ENCODE results near the gene SERPINA4.
A peak's percentile ranks its signal among the peaks of the same experiment; 100 is the strongest.

Gene SERPINA4

DNA sequence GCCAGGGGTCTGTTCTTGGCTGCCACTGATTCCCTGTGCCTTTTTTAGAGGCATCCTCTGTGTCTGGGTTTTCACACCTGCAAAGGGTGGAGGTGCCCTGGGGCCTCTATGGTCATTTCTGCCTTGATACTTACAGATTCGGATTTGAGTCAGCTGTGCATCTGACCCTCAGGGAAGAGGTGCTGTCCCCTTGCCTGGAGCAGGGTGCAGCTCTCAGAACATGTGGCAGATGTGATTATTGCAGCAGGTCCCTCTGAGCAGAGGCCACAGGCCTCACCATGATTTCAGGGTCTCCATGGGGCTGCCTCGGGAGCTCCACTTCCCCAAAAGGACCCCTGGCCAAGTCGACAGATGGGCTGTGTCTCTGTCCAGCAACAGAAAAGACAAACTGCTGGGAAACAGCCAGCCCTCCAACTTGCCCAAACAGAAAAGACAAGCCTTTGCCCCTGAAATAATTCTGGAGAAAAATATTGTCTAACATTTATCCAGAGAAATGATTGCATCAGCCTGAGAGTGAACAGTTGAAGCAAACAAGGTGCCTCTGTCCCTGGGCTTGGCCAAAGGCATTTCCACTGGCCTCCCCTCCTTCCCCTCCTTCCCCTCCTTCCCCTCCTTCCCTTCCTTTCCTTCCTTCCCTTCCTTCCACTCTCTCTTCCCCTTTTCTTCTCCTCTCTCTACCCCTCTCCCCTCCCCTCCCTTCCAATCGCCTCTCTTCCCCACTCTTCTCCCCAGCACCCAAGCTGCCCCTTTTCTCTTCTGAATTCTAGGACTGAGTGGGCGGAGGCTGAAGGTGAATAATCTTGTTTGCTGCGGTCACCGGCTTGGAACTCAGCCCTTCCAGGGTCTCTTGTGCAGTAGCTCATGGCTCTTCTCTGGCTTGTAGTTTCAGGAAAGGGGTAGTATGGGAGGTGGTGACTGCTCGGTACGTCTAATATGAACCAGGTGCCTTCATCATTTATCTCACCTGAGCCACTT lies 51.6 kb downstream of the SERPINA4 start:
- Histone ChIP-seq H3K27me3 (ENCODE audit: control insufficient read depth in 1 of 2, insufficient read depth in 2 of 2, low read length in 2 of 2) (no peaks in the 10 kb centered on the region), H3K36me3 (ENCODE audit: insufficient read depth, low read length) (peaks cover 3% of the 10 kb centered on the region), H3K9me3 (ENCODE audit: low read length) (no peaks in the 10 kb centered on the region), H3K27ac (ENCODE audit: low read depth, low read length) (peak overlapping the region; percentile 42), H3K4me3 (ENCODE audit: low read depth in 1 of 2, low read length in 2 of 2) (no peak overlapping the region), H3K4me1 (ENCODE audit: insufficient read depth, low read length) (peaks cover 6% of the 10 kb centered on the region), H3K9ac (ENCODE audit: low read length) (no peak overlapping the region)

GRCh38 chr14:94613720-94614644 lies 52.7 kb downstream of the SERPINA4 start:
- Histone ChIP-seq H3K27me3 (ENCODE audit: control insufficient read depth in 1 of 2, insufficient read depth in 2 of 2, low read length in 2 of 2) (no peaks in the 10 kb centered on the region), H3K36me3 (ENCODE audit: insufficient read depth, low read length) (peaks cover 3% of the 10 kb centered on the region), H3K9ac (ENCODE audit: low read length) (no peak overlapping the region), H3K9me3 (ENCODE audit: low read length) (peaks cover 6% of the 10 kb centered on the region), H3K4me3 (ENCODE audit: low read depth in 1 of 2, low read length in 2 of 2) (no peak overlapping the region), H3K4me1 (ENCODE audit: insufficient read depth, low read length) (peaks cover 6% of the 10 kb centered on the region), H3K27ac (ENCODE audit: low read depth, low read length) (no peak overlapping the region)

GRCh38 chr14:94614802-94615201 lies 53.6 kb downstream of the SERPINA4 start:
- H3K4me3 ChIP-seq (ENCODE audit: low read depth in 1 of 2, low read length in 2 of 2), result no peak overlapping the region
- peaks cover 3% of the 10 kb centered on the region for H3K36me3 ChIP-seq (ENCODE audit: insufficient read depth, low read length)
- no peaks in the 10 kb centered on the region for H3K27me3 ChIP-seq (ENCODE audit: control insufficient read depth in 1 of 2, insufficient read depth in 2 of 2, low read length in 2 of 2)
- peaks cover 6% of the 10 kb centered on the region for H3K9me3 ChIP-seq (ENCODE audit: low read length)
- no peak overlapping the region for H3K9ac ChIP-seq (ENCODE audit: low read length)
- H3K27ac ChIP-seq (ENCODE audit: low read depth, low read length), result no peak overlapping the region
- peaks cover 6% of the 10 kb centered on the region for H3K4me1 ChIP-seq (ENCODE audit: insufficient read depth, low read length)

DNA sequence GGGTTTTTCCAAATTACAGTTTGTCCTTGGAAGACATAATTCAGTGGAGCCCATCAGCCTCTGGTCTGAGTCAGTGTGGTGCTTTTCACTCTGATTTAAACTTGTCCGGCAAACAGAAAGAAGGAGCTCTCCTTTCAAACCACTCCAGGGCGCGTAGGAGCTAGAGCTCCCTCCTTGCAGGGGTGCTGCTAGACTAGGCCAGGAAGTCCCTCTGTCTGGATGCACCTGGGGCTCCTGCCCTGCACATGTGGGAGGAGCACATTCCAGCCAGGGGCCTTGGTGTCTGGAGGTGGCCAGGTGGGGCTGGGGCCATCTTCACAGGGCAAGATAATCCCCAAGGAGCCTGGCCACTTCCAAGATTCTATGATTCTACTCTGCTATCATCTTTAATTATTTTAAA lies 54.0 kb downstream of the SERPINA4 start:
- H3K27me3 ChIP-seq (ENCODE audit: control insufficient read depth in 1 of 2, insufficient read depth in 2 of 2, low read length in 2 of 2), result no peaks in the 10 kb centered on the region
- no peak overlapping the region for H3K9ac ChIP-seq (ENCODE audit: low read length)
- no peak overlapping the region for H3K4me3 ChIP-seq (ENCODE audit: low read depth in 1 of 2, low read length in 2 of 2)
- peaks cover 6% of the 10 kb centered on the region for H3K9me3 ChIP-seq (ENCODE audit: low read length)
- H3K36me3 ChIP-seq (ENCODE audit: insufficient read depth, low read length), result peaks cover 3% of the 10 kb centered on the region
- H3K4me1 ChIP-seq (ENCODE audit: insufficient read depth, low read length), result peaks cover 6% of the 10 kb centered on the region
- no peak overlapping the region for H3K27ac ChIP-seq (ENCODE audit: low read depth, low read length)

DNA sequence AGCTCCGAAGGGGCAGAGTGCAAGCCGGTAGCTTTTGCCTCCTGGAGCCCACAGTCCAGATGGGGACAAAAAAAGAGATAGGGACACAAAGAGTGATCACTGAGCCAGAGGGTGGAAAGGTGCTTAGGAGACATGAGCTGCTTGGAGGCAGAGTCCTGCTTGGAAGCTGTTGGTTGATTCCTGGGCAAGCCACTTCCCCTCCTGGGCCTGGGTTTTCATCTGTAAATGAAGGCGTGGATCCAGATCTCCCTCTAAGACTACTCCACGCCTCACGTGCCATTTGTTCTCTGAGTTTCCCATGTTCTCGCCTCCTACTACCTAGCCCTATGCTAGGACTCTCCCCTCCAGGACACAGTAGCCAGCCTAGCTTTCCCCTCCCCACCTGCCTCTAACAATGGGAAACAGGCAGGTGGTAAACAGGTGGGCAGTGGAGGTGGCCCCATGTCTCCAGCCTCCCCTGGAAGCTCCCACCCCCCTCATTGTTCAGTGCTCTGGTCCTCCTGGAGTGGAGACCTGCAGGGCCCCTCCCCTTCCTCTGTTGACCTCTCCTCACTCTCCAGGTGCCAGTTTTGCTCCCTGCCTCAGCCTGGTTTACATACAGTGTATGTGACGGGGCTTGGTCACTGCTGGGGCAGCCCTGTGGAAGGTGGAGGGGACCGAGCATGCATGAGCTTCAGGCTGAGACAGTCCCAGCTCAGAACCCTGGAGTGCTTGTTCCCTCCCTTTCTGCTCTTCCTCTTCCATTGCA lies 54.8 kb downstream of the SERPINA4 start:
- Histone ChIP-seq H3K9ac (ENCODE audit: low read length) (no peak overlapping the region), H3K27ac (ENCODE audit: low read depth, low read length) (no peak overlapping the region), H3K4me3 (ENCODE audit: low read depth in 1 of 2, low read length in 2 of 2) (no peak overlapping the region), H3K36me3 (ENCODE audit: insufficient read depth, low read length) (peaks cover 3% of the 10 kb centered on the region), H3K27me3 (ENCODE audit: control insufficient read depth in 1 of 2, insufficient read depth in 2 of 2, low read length in 2 of 2) (no peaks in the 10 kb centered on the region), H3K4me1 (ENCODE audit: insufficient read depth, low read length) (peaks cover 6% of the 10 kb centered on the region), H3K9me3 (ENCODE audit: low read length) (peaks cover 6% of the 10 kb centered on the region)

- peaks cover 6% of the 10 kb centered on the region for H3K9me3 ChIP-seq (ENCODE audit: low read length)
- peaks cover 4% of the 10 kb centered on the region for H3K4me1 ChIP-seq (ENCODE audit: insufficient read depth, low read length)
- no peak overlapping the region for H3K4me3 ChIP-seq (ENCODE audit: low read depth in 1 of 2, low read length in 2 of 2)
- H3K27me3 ChIP-seq (ENCODE audit: control insufficient read depth in 1 of 2, insufficient read depth in 2 of 2, low read length in 2 of 2), result no peaks in the 10 kb centered on the region
- H3K9ac ChIP-seq (ENCODE audit: low read length), result no peak overlapping the region
- no peak overlapping the region for H3K27ac ChIP-seq (ENCODE audit: low read depth, low read length)
- H3K36me3 ChIP-seq (ENCODE audit: insufficient read depth, low read length), result peaks cover 3% of the 10 kb centered on the region
Observed at GRCh38 chr14:94617366-94617941, 56.2 kb downstream of the SERPINA4 start.

- H3K4me3 ChIP-seq (ENCODE audit: low read depth in 1 of 2, low read length in 2 of 2), result no peak overlapping the region
- H3K9me3 ChIP-seq (ENCODE audit: low read length), result peaks cover 6% of the 10 kb centered on the region
- H3K9ac ChIP-seq (ENCODE audit: low read length), result no peak overlapping the region
- H3K36me3 ChIP-seq (ENCODE audit: insufficient read depth, low read length), result peaks cover 3% of the 10 kb centered on the region
- H3K4me1 ChIP-seq (ENCODE audit: insufficient read depth, low read length), result no peaks in the 10 kb centered on the region
- H3K27me3 ChIP-seq (ENCODE audit: control insufficient read depth in 1 of 2, insufficient read depth in 2 of 2, low read length in 2 of 2), result no peaks in the 10 kb centered on the region
- no peak overlapping the region for H3K27ac ChIP-seq (ENCODE audit: low read depth, low read length)
Observed at GRCh38 chr14:94617988-94618822, 57.0 kb downstream of the SERPINA4 start.

- H3K9me3 ChIP-seq (ENCODE audit: low read length), result peaks cover 6% of the 10 kb centered on the region
- H3K27me3 ChIP-seq (ENCODE audit: control insufficient read depth in 1 of 2, insufficient read depth in 2 of 2, low read length in 2 of 2), result peaks cover 0 to 8% of the 10 kb centered on the region in 2 donors
- no peak overlapping the region for H3K4me3 ChIP-seq (ENCODE audit: low read depth in 1 of 2, low read length in 2 of 2)
- no peak overlapping the region for H3K27ac ChIP-seq (ENCODE audit: low read depth, low read length)
- no peak overlapping the region for H3K9ac ChIP-seq (ENCODE audit: low read length)
- H3K36me3 ChIP-seq (ENCODE audit: insufficient read depth, low read length), result peaks cover 3% of the 10 kb centered on the region
- H3K4me1 ChIP-seq (ENCODE audit: insufficient read depth, low read length), result no peaks in the 10 kb centered on the region
Observed at GRCh38 chr14:94619297-94619696, 58.1 kb downstream of the SERPINA4 start.
